Measurements from ENCODE around the gene SEMA4B. TPM values are rescaled to one million over a fixed set of nuclear protein-coding genes. Genes with fewer than 3 reads are reported as not detected.
A peak's percentile ranks its signal among the peaks of the same experiment; 100 is the strongest.
"Not testable (repeated sequence)": the region's sequence is repeated elsewhere in the genome, so short reads cannot be mapped to it uniquely, and the experiment has no call there.

SEMA4B gene
- total RNA-seq, 1 donor from 2014 or later: 41.9 TPM

- H3K27ac Mint-ChIP-seq: peak overlapping the region; percentile 98
- no peaks in the 10 kb centered on the region for H3K9me3 Mint-ChIP-seq (ENCODE audit: low read depth)
- H3K4me1 Mint-ChIP-seq (ENCODE audit: low read depth): peaks cover 30% of the 10 kb centered on the region
- no peak for TF ChIP-seq CTCF (IDR thresholded peaks at IDR 0.05; ENCODE audit: unreplicated experiment)
- no peak for DNase-seq (ENCODE audit: low spot score, unreplicated experiment)
- H3K27me3 Mint-ChIP-seq: no peaks in the 10 kb centered on the region
- H3K4me3 Mint-ChIP-seq (ENCODE audit: low read depth): peak overlapping the region; percentile 96
- H3K36me3 Mint-ChIP-seq (ENCODE audit: insufficient read depth): peaks cover 12% of the 10 kb centered on the region
Measured at GRCh38 chr15:90266485-90266884, 65.4 kb downstream of the SEMA4B start.

- H3K36me3 Mint-ChIP-seq (ENCODE audit: insufficient read depth): peaks cover 17% of the 10 kb centered on the region
- peak overlapping the region; percentile 90 for H3K27ac Mint-ChIP-seq
- H3K9me3 Mint-ChIP-seq (ENCODE audit: low read depth): no peaks in the 10 kb centered on the region
- peak overlapping the region; percentile 67 for H3K4me3 Mint-ChIP-seq (ENCODE audit: low read depth)
- peaks cover 30% of the 10 kb centered on the region for H3K4me1 Mint-ChIP-seq (ENCODE audit: low read depth)
- no peaks in the 10 kb centered on the region for H3K27me3 Mint-ChIP-seq
- DNase-seq (ENCODE audit: low spot score, unreplicated experiment): no peak
- TF ChIP-seq CTCF (IDR thresholded peaks at IDR 0.05; ENCODE audit: unreplicated experiment): no peak
Measured at GRCh38 chr15:90268415-90268814, 67.3 kb downstream of the SEMA4B start.

- Mint-ChIP-seq H3K4me1 (ENCODE audit: low read depth) (peaks cover 26% of the 10 kb centered on the region), H3K9me3 (ENCODE audit: low read depth) (peaks cover 5% of the 10 kb centered on the region), H3K27me3 (no peaks in the 10 kb centered on the region), H3K27ac (peak overlapping the region; percentile 88), H3K4me3 (ENCODE audit: low read depth) (no peak overlapping the region), H3K36me3 (ENCODE audit: insufficient read depth) (peaks cover 27% of the 10 kb centered on the region)
- no peak for DNase-seq (ENCODE audit: low spot score, unreplicated experiment)
- no peak for TF ChIP-seq CTCF (IDR thresholded peaks at IDR 0.05; ENCODE audit: unreplicated experiment)
Measured at GRCh38 chr15:90270502-90271150, 69.5 kb downstream of the SEMA4B start.

GRCh38 chr15:90271459-90272166 lies 70.5 kb downstream of the SEMA4B start:
- no peaks in the 10 kb centered on the region for H3K27me3 Mint-ChIP-seq
- H3K27ac Mint-ChIP-seq: peak overlapping the region; percentile 46
- TF ChIP-seq CTCF (IDR thresholded peaks at IDR 0.05; ENCODE audit: unreplicated experiment): no peak
- peaks cover 5% of the 10 kb centered on the region for H3K9me3 Mint-ChIP-seq (ENCODE audit: low read depth)
- H3K4me1 Mint-ChIP-seq (ENCODE audit: low read depth): peaks cover 21% of the 10 kb centered on the region
- no peak overlapping the region for H3K4me3 Mint-ChIP-seq (ENCODE audit: low read depth)
- DNase-seq (ENCODE audit: low spot score, unreplicated experiment): no peak
- H3K36me3 Mint-ChIP-seq (ENCODE audit: insufficient read depth): peaks cover 33% of the 10 kb centered on the region

- not testable (repeated sequence) for DNase-seq (ENCODE audit: low spot score, unreplicated experiment); H3K9me3 Mint-ChIP-seq (ENCODE audit: low read depth); H3K4me3 Mint-ChIP-seq (ENCODE audit: low read depth); H3K27me3 Mint-ChIP-seq; H3K27ac Mint-ChIP-seq
- Mint-ChIP-seq H3K4me1 (ENCODE audit: low read depth) (peaks cover 23% of the 10 kb centered on the region), H3K36me3 (ENCODE audit: insufficient read depth) (peaks cover 16% of the 10 kb centered on the region)
Measured at GRCh38 chr15:90278467-90278866, 77.3 kb downstream of the SEMA4B start.

Other genes starting within 250 kb of the SEMA4B start
- gene ZNF710, start 200.0 kb upstream of the SEMA4B start, total RNA-seq: 69.3 and 70.0 TPM in 2 replicates
- gene IDH2, start 98.9 kb upstream of the SEMA4B start, total RNA-seq: 149 and 164 TPM in 2 replicates
- 28.3 and 30.3 TPM in 2 replicates for gene CIB1, start 32.6 kb downstream of the SEMA4B start, total RNA-seq
- gene GDPGP1, start 32.9 kb downstream of the SEMA4B start, total RNA-seq: 7.8 and 8.6 TPM in 2 replicates
- gene TTLL13, start 48.2 kb downstream of the SEMA4B start, total RNA-seq: 0.69 TPM in 1 of 2 replicates, not detected in the other
- gene NGRN, start 64.3 kb downstream of the SEMA4B start, total RNA-seq: 110 and 121 TPM in 2 replicates
- gene ZNF774, start 151.0 kb downstream of the SEMA4B start, total RNA-seq: 9.5 and 13.8 TPM in 2 replicates
- 141 and 142 TPM in 2 replicates for gene IQGAP1, start 186.9 kb downstream of the SEMA4B start, total RNA-seq

All from progenitor cell of endocrine pancreas (in vitro differentiated cells).